HEK293 (cell line): ENCODE results near the gene PACRG.

Experiments
- CTCF ChIA-PET: fragments of 350-600 bp; formaldehyde crosslinking; extraction: SDS; loops from one replicate; lab custom pipeline; 2021; ENCODE audit warnings: antibody characterized with exemption; lab: Yijun Ruan, JAX
- POLR2A ChIA-PET: fragments of 300-600 bp; formaldehyde crosslinking; extraction: SDS; loops from one replicate; lab custom pipeline; 2020; ENCODE audit warnings: antibody characterized with exemption, inconsistent platforms; lab: Yijun Ruan, JAX
- H3K27ac ChIP-seq: fragments of 200-500 bp; sonication (Bioruptor generic); 2 replicates; pipeline ENCODE4 v1.5.1; 2014; ENCODE audit warnings: low read depth, low read length, control low read depth, inconsistent platforms; ENCODE audit errors: extremely low read depth
- H3K36me3 ChIP-seq, 2 experiments: fragments of 200-500 bp in 1 of 2; sonication (Bioruptor generic) in 1 of 2; 1 replicate in 1 of 2; 2 replicates in 1 of 2; pipeline ENCODE4 v1.5.1; 2014 to 2017; ENCODE audit warnings: inconsistent platforms in 2 of 2, low read length in 2 of 2; ENCODE audit not compliant: control insufficient read depth in 2 of 2, insufficient read depth in 1 of 2
- H3K4me1 ChIP-seq: fragments of 200-500 bp; sonication (Bioruptor generic); 2 replicates; pipeline ENCODE4 v1.5.1; 2014; ENCODE audit warnings: mild to moderate bottlenecking, low read length, inconsistent platforms; ENCODE audit not compliant: control insufficient read depth, insufficient read depth
- H3K4me3 ChIP-seq: 2 replicates; pipeline ENCODE4 v1.5.1; 2011; ENCODE audit warnings: low read depth, mild to moderate bottlenecking, control low read depth, low read length, moderate library complexity
- H3K9me3 ChIP-seq: fragments of 200-500 bp; sonication (Bioruptor generic); 2 replicates; pipeline ENCODE4 v1.5.1; 2014; ENCODE audit warnings: low read depth, low read length, inconsistent platforms; ENCODE audit not compliant: control insufficient read depth, insufficient read depth
- BCL11B ChIP-seq: fragments of 450-650 bp; formaldehyde crosslinking; IDR thresholded peaks from 2 replicates; pipeline ENCODE4 v1.5.1; 2016; ENCODE audit warnings: low read depth, missing biosample characterization, missing genetic modification characterization
- HOXA7 ChIP-seq: sonication (generic); formaldehyde crosslinking; IDR thresholded peaks from 2 replicates; pipeline ENCODE4 v1.8.1; 2022; ENCODE audit warnings: missing genetic modification reagents, borderline replicate concordance
- KLF16 ChIP-seq: fragments of 450-650 bp; formaldehyde crosslinking; IDR thresholded peaks from 2 replicates; pipeline ENCODE4 v1.5.1; 2017; ENCODE audit warnings: missing biosample characterization, missing genetic modification characterization
- SCRT1 ChIP-seq: fragments of 450-650 bp; formaldehyde crosslinking; IDR thresholded peaks from 2 replicates; pipeline ENCODE4 v1.5.1; 2016; ENCODE audit warnings: missing biosample characterization, missing genetic modification characterization, borderline replicate concordance
- SP3 ChIP-seq: fragments of 450-650 bp; formaldehyde crosslinking; IDR thresholded peaks from 2 replicates; pipeline ENCODE4 v1.5.1; 2016; ENCODE audit warnings: missing biosample characterization, missing genetic modification characterization
- ZBTB20 ChIP-seq: fragments of 450-650 bp; formaldehyde crosslinking; IDR thresholded peaks from 2 replicates; pipeline ENCODE4 v1.5.1; 2016; ENCODE audit warnings: missing biosample characterization, missing genetic modification characterization
- ZNF132 ChIP-seq: fragments of 450-650 bp; formaldehyde crosslinking; IDR thresholded peaks from 2 replicates; pipeline ENCODE4 v1.5.1; 2017; ENCODE audit warnings: missing biosample characterization, missing genetic modification characterization, borderline replicate concordance
- ZNF223 ChIP-seq: fragments of 450-650 bp; formaldehyde crosslinking; IDR thresholded peaks from 2 replicates; pipeline ENCODE4 v1.5.1; 2016; ENCODE audit warnings: missing biosample characterization, missing genetic modification characterization
- ZNF274 ChIP-seq, 2 experiments: fragments of 200-500 bp in 1 of 2; fragments of 450-650 bp in 1 of 2; sonication (Bioruptor generic) in 1 of 2; formaldehyde crosslinking in 1 of 2; IDR thresholded peaks; 2 replicates each; pipeline versions ENCODE4 v1.5.1 to v1.6.1; 2014 to 2016; ENCODE audit warnings: borderline replicate concordance in 1 of 2, inconsistent platforms in 1 of 2, low read length in 1 of 2, missing biosample characterization in 1 of 2, missing genetic modification characterization in 1 of 2
- ZNF311 ChIP-seq: fragments of 450-650 bp; formaldehyde crosslinking; IDR thresholded peaks from 2 replicates; pipeline ENCODE4 v1.5.1; 2017; ENCODE audit warnings: missing biosample characterization, missing genetic modification characterization, borderline replicate concordance
- ZNF341 ChIP-seq: fragments of 450-650 bp; formaldehyde crosslinking; IDR thresholded peaks from 2 replicates; pipeline ENCODE4; 2016; ENCODE audit warnings: low read depth, missing biosample characterization, missing genetic modification characterization
- ZNF423 ChIP-seq: fragments of 450-650 bp; formaldehyde crosslinking; IDR thresholded peaks from 2 replicates; pipeline ENCODE4 v1.5.1; 2016; ENCODE audit warnings: missing biosample characterization, missing genetic modification characterization
- ZNF544 ChIP-seq: fragments of 450-650 bp; formaldehyde crosslinking; IDR thresholded peaks from 2 replicates; pipeline ENCODE4 v1.5.0; 2017; ENCODE audit warnings: missing biosample characterization, missing genetic modification characterization
- ZNF626 ChIP-seq: fragments of 450-650 bp; sonication (Bioruptor Pico); formaldehyde crosslinking; IDR thresholded peaks from 2 replicates; pipeline ENCODE4 v1.5.1; 2018; ENCODE audit warnings: missing biosample characterization, missing genetic modification characterization, inconsistent platforms
- ZNF785 ChIP-seq: fragments of 450-650 bp; formaldehyde crosslinking; IDR thresholded peaks from 2 replicates; pipeline ENCODE4 v1.5.1; 2016; ENCODE audit warnings: missing biosample characterization, missing genetic modification characterization
- ZNF791 ChIP-seq: fragments of 450-650 bp; formaldehyde crosslinking; IDR thresholded peaks from 2 replicates; pipeline ENCODE4 v1.5.1; 2016; ENCODE audit warnings: missing biosample characterization, missing genetic modification characterization
- ZXDB ChIP-seq: fragments of 450-650 bp; formaldehyde crosslinking; IDR thresholded peaks from 2 replicates; pipeline ENCODE4 v1.5.1; 2016; ENCODE audit warnings: missing biosample characterization, missing genetic modification characterization
- TF ChIP-seq, protein P1 (sequence below): fragments of 450-650 bp; formaldehyde crosslinking; IDR thresholded peaks from 2 replicates; pipeline ENCODE4 v1.5.1; 2016; ENCODE audit warnings: missing biosample characterization, missing genetic modification characterization
- TF ChIP-seq, protein P2 (sequence below): fragments of 450-650 bp; IDR thresholded peaks from 2 replicates; pipeline ENCODE4 v1.5.1; 2018; ENCODE audit warnings: missing biosample characterization, missing genetic modification characterization
- TF ChIP-seq, protein P3 (sequence below): fragments of 450-650 bp; formaldehyde crosslinking; IDR thresholded peaks from 2 replicates; pipeline ENCODE4 v1.5.1; 2016; ENCODE audit warnings: missing biosample characterization, missing genetic modification characterization
- TF ChIP-seq, protein P4 (sequence below): fragments of 450-650 bp; formaldehyde crosslinking; IDR thresholded peaks from 2 replicates; pipeline ENCODE4 v1.5.1; 2016; ENCODE audit warnings: missing biosample characterization, missing genetic modification characterization
- TF ChIP-seq, protein P5 (sequence below): fragments of 450-650 bp; formaldehyde crosslinking; IDR thresholded peaks from 2 replicates; pipeline ENCODE4 v1.5.1; 2016; ENCODE audit warnings: missing biosample characterization, missing genetic modification characterization
- TF ChIP-seq, protein P6 (sequence below): fragments of 450-650 bp; formaldehyde crosslinking; IDR thresholded peaks from 2 replicates; pipeline ENCODE4 v1.5.1; 2016; ENCODE audit warnings: missing biosample characterization, missing genetic modification characterization, low read depth

The PACRG gene

DNA sequence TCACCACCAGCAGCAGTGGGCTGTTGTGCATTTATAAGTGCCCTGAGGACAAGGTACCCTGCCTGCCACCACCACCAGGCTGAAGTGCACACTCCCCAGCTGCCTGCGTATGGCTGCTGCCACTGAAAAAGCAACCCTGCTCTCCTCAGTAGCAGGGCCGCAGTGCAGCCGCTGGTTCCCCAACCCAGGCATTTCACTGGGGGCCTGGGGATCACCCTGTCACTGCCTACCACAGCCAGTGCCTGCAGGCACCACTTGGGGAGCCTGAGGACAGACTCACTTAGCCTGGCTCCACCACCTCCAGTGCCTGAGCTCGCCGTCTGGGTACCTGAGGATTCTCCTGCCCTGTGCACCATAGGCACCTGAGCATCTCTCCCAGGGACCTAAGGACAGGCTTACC, 215.6 kb downstream of the PACRG start:
- Histone ChIP-seq H3K4me1 (no peaks in the 10 kb centered on the region), H3K27ac (no peak overlapping the region), H3K9me3 (no peaks in the 10 kb centered on the region), H3K36me3 (no peaks in the 10 kb centered on the region), H3K4me3 (no peak overlapping the region)
- ChIA-PET POLR2A (no interaction called here), CTCF (interaction anchor here (0.6 kb wide), 1 partner anchor 11 kb away, joined by 4 read pairs; no protein-coding TSS in a partner anchor)
- TF ChIP-seq ZBTB20 (tag by site-specific recombination): no peak
- TF ChIP-seq, protein P1, sequence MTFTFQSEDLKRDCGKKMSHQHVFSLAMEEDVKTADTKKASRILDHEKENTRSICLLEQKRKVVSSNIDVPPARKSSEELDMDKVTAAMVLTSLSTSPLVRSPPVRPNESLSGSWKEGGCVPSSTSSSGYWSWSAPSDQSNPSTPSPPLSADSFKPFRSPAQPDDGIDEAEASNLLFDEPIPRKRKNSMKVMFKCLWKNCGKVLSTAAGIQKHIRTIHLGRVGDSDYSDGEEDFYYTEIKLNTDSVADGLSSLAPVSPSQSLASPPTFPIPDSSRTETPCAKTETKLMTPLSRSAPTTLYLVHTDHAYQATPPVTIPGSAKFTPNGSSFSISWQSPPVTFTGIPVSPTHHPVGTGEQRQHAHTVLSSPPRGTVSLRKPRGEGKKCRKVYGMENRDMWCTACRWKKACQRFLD (tag by site-specific recombination): no peak
- TF ChIP-seq, protein P2, sequence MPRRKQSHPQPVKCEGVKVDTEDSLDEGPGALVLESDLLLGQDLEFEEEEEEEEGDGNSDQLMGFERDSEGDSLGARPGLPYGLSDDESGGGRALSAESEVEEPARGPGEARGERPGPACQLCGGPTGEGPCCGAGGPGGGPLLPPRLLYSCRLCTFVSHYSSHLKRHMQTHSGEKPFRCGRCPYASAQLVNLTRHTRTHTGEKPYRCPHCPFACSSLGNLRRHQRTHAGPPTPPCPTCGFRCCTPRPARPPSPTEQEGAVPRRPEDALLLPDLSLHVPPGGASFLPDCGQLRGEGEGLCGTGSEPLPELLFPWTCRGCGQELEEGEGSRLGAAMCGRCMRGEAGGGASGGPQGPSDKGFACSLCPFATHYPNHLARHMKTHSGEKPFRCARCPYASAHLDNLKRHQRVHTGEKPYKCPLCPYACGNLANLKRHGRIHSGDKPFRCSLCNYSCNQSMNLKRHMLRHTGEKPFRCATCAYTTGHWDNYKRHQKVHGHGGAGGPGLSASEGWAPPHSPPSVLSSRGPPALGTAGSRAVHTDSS: no peak
- no peak for TF ChIP-seq KLF16 (tag by site-specific recombination)
- TF ChIP-seq ZNF341 (tag by site-specific recombination): no peak
- TF ChIP-seq ZXDB (tag by site-specific recombination): no peak
- TF ChIP-seq ZNF274 (IDR thresholded peaks at IDR 0.05; ENCODE audit: low read length): no peak
- TF ChIP-seq ZNF274 (tag by site-specific recombination; IDR thresholded peaks at IDR 0.05; ENCODE audit: borderline replicate concordance): no peak
- TF ChIP-seq ZNF626 (tag by site-specific recombination): no peak
- TF ChIP-seq, protein P3, sequence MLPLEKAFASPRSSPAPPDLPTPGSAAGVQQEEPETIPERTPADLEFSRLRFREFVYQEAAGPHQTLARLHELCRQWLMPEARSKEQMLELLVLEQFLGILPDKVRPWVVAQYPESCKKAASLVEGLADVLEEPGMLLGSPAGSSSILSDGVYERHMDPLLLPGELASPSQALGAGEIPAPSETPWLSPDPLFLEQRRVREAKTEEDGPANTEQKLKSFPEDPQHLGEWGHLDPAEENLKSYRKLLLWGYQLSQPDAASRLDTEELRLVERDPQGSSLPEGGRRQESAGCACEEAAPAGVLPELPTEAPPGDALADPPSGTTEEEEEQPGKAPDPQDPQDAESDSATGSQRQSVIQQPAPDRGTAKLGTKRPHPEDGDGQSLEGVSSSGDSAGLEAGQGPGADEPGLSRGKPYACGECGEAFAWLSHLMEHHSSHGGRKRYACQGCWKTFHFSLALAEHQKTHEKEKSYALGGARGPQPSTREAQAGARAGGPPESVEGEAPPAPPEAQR (tag by site-specific recombination): no peak
- no peak for TF ChIP-seq ZNF223 (tag by site-specific recombination)
- TF ChIP-seq ZNF791 (tag by site-specific recombination): no peak
- no peak for TF ChIP-seq HOXA7 (CRISPR knock-in tag)
- no peak for TF ChIP-seq ZNF311 (tag by site-specific recombination)
- TF ChIP-seq SP3: no peak
- TF ChIP-seq ZNF544: no peak
- TF ChIP-seq ZNF785 (tag by site-specific recombination): no peak
- no peak for TF ChIP-seq BCL11B (tag by site-specific recombination)
- TF ChIP-seq, protein P4, sequence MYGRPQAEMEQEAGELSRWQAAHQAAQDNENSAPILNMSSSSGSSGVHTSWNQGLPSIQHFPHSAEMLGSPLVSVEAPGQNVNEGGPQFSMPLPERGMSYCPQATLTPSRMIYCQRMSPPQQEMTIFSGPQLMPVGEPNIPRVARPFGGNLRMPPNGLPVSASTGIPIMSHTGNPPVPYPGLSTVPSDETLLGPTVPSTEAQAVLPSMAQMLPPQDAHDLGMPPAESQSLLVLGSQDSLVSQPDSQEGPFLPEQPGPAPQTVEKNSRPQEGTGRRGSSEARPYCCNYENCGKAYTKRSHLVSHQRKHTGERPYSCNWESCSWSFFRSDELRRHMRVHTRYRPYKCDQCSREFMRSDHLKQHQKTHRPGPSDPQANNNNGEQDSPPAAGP: no peak

DNA sequence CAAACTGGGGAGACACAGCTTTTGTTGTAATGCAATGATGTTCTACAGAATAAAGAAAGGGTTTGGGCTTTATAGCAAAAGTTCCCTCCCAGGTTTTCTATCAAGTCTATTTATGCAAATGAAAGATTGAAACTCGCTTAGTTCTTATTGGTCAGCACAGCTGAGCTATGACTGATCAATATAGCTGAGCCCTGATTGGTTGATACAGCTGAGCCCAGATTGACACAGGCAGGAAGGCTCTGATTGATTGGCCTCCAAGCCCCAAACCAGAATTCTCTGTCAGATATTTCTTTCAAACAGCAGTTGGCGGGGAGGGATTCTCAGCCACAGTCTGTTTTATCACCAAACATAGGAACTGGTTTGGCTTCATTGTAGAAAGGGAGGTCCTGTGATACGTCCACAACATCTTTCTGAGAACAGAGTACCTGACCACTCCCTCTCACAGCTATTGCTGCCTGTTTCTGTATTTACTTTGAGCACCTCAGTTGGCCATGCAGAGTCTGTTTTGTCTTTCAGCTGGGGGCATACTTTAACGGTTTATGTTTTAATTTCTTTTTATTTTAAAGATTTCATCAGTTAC, 223.5 kb downstream of the PACRG start:
- Histone ChIP-seq H3K4me3 (no peak overlapping the region), H3K36me3 (no peaks in the 10 kb centered on the region), H3K4me1 (no peaks in the 10 kb centered on the region), H3K27ac (no peak overlapping the region), H3K9me3 (no peaks in the 10 kb centered on the region)
- TF ChIP-seq, protein P5, sequence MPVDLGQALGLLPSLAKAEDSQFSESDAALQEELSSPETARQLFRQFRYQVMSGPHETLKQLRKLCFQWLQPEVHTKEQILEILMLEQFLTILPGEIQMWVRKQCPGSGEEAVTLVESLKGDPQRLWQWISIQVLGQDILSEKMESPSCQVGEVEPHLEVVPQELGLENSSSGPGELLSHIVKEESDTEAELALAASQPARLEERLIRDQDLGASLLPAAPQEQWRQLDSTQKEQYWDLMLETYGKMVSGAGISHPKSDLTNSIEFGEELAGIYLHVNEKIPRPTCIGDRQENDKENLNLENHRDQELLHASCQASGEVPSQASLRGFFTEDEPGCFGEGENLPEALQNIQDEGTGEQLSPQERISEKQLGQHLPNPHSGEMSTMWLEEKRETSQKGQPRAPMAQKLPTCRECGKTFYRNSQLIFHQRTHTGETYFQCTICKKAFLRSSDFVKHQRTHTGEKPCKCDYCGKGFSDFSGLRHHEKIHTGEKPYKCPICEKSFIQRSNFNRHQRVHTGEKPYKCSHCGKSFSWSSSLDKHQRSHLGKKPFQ: no peak
- TF ChIP-seq SCRT1 (tag by site-specific recombination) (no peak), ZXDB (tag by site-specific recombination) (no peak), ZNF132 (no peak), ZNF423 (tag by site-specific recombination) (no peak)
- TF ChIP-seq, protein P6, sequence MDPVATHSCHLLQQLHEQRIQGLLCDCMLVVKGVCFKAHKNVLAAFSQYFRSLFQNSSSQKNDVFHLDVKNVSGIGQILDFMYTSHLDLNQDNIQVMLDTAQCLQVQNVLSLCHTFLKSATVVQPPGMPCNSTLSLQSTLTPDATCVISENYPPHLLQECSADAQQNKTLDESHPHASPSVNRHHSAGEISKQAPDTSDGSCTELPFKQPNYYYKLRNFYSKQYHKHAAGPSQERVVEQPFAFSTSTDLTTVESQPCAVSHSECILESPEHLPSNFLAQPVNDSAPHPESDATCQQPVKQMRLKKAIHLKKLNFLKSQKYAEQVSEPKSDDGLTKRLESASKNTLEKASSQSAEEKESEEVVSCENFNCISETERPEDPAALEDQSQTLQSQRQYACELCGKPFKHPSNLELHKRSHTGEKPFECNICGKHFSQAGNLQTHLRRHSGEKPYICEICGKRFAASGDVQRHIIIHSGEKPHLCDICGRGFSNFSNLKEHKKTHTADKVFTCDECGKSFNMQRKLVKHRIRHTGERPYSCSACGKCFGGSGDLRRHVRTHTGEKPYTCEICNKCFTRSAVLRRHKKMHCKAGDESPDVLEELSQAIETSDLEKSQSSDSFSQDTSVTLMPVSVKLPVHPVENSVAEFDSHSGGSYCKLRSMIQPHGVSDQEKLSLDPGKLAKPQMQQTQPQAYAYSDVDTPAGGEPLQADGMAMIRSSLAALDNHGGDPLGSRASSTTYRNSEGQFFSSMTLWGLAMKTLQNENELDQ: no peak
- ChIA-PET CTCF (interaction anchor here (0.7 kb wide), 1 partner anchor 1159 kb away, joined by 3 read pairs; no protein-coding TSS in a partner anchor), POLR2A (no interaction called here)
